ENCODE results near the gene RNH1.

Gene RNH1

GRCh38 chr11:550021-550745, 43.1 kb upstream of the RNH1 start:
- no peak for TF ChIP-seq EZH2phosphoT487 (IDR thresholded peaks at IDR 0.05; ENCODE audit: borderline replicate concordance)
- no peak for TF ChIP-seq CTCF (conservative IDR thresholded peaks at IDR 0.05; ENCODE audit: low read length)

GRCh38 chr11:548700-549603, 41.9 kb upstream of the RNH1 start:
- Histone ChIP-seq H3K4me2 (ENCODE audit: low read depth, low read length, poor library complexity, severe bottlenecking) (no peak overlapping the region), H3K9me3 (ENCODE audit: insufficient read depth, low read depth, low read length) (no peaks in the 10 kb centered on the region), H3K36me3 (ENCODE audit: insufficient read depth, low read length) (no peaks in the 10 kb centered on the region), H2AFZ (ENCODE audit: low read length) (no peak overlapping the region), H3K4me1 (ENCODE audit: insufficient read depth, low read length, poor library complexity, severe bottlenecking) (no peaks in the 10 kb centered on the region), H3K27me3 (ENCODE audit: insufficient read depth, low read length, poor library complexity, severe bottlenecking) (no peaks in the 10 kb centered on the region), H3K9me2 (replicated peaks; ENCODE audit: low read depth, low read length) (no peaks in the 10 kb centered on the region), H3K4me3 (ENCODE audit: low read length, poor library complexity, severe bottlenecking) (no peak overlapping the region), H3F3A (ENCODE audit: low read depth) (no peaks in the 10 kb centered on the region), H3K79me2 (ENCODE audit: insufficient read depth, low read length) (no peaks in the 10 kb centered on the region), H3K9ac (ENCODE audit: low read depth, low read length, poor library complexity, severe bottlenecking) (no peak overlapping the region), H4K20me1 (ENCODE audit: insufficient read depth, low read length, poor library complexity, severe bottlenecking) (no peaks in the 10 kb centered on the region)
- TF ChIP-seq CTCF (conservative IDR thresholded peaks at IDR 0.05; ENCODE audit: low read length): no peak
- TF ChIP-seq EZH2phosphoT487 (IDR thresholded peaks at IDR 0.05; ENCODE audit: borderline replicate concordance): no peak

More at GRCh38 chr11:550021-550745, 43.1 kb upstream of the RNH1 start:
- no peaks in the 10 kb centered on the region for H3K9me2 ChIP-seq (replicated peaks; ENCODE audit: low read depth, low read length)
- no peaks in the 10 kb centered on the region for H3K79me2 ChIP-seq (ENCODE audit: insufficient read depth, low read length)
- H3K4me2 ChIP-seq (ENCODE audit: low read depth, low read length, poor library complexity, severe bottlenecking): no peak overlapping the region
- H2AFZ ChIP-seq (ENCODE audit: low read length): no peak overlapping the region
- no peaks in the 10 kb centered on the region for H4K20me1 ChIP-seq (ENCODE audit: insufficient read depth, low read length, poor library complexity, severe bottlenecking)
- H3K4me3 ChIP-seq (ENCODE audit: low read length, poor library complexity, severe bottlenecking): no peak overlapping the region
- no peaks in the 10 kb centered on the region for H3K27me3 ChIP-seq (ENCODE audit: insufficient read depth, low read length, poor library complexity, severe bottlenecking)
- H3K4me1 ChIP-seq (ENCODE audit: insufficient read depth, low read length, poor library complexity, severe bottlenecking): peaks cover 7% of the 10 kb centered on the region
- no peak overlapping the region for H3K9ac ChIP-seq (ENCODE audit: low read depth, low read length, poor library complexity, severe bottlenecking)
- H3F3A ChIP-seq (ENCODE audit: low read depth): no peaks in the 10 kb centered on the region
- no peaks in the 10 kb centered on the region for H3K9me3 ChIP-seq (ENCODE audit: insufficient read depth, low read depth, low read length)
- H3K36me3 ChIP-seq (ENCODE audit: insufficient read depth, low read length): no peaks in the 10 kb centered on the region

GRCh38 chr11:545171-545570, 38.1 kb upstream of the RNH1 start:
- Histone ChIP-seq H3K9ac (ENCODE audit: low read depth, low read length, poor library complexity, severe bottlenecking) (no peak overlapping the region), H4K20me1 (ENCODE audit: insufficient read depth, low read length, poor library complexity, severe bottlenecking) (no peaks in the 10 kb centered on the region), H3K4me1 (ENCODE audit: insufficient read depth, low read length, poor library complexity, severe bottlenecking) (no peaks in the 10 kb centered on the region), H3K36me3 (ENCODE audit: insufficient read depth, low read length) (no peaks in the 10 kb centered on the region), H3F3A (ENCODE audit: low read depth) (no peaks in the 10 kb centered on the region), H3K4me3 (ENCODE audit: low read length, poor library complexity, severe bottlenecking) (no peak overlapping the region), H2AFZ (ENCODE audit: low read length) (no peak overlapping the region), H3K9me3 (ENCODE audit: insufficient read depth, low read depth, low read length) (no peaks in the 10 kb centered on the region), H3K4me2 (ENCODE audit: low read depth, low read length, poor library complexity, severe bottlenecking) (no peak overlapping the region), H3K27me3 (ENCODE audit: insufficient read depth, low read length, poor library complexity, severe bottlenecking) (no peaks in the 10 kb centered on the region), H3K79me2 (ENCODE audit: insufficient read depth, low read length) (no peaks in the 10 kb centered on the region), H3K9me2 (replicated peaks; ENCODE audit: low read depth, low read length) (no peaks in the 10 kb centered on the region)
- TF ChIP-seq CTCF (conservative IDR thresholded peaks at IDR 0.05; ENCODE audit: low read length) (no peak), EZH2phosphoT487 (IDR thresholded peaks at IDR 0.05; ENCODE audit: borderline replicate concordance) (no peak)
